DOHH2 (cell line): Measurements from ENCODE around the gene ZSWIM8.

Source experiments
- CTCF ChIP-seq: fragments of 200-600 bp; sonication (generic); IDR thresholded peaks from one replicate; pipeline ENCODE4 v1.5.1; 2014; ENCODE audit warnings: antibody characterized with exemption, mild to moderate bottlenecking, low read depth, low read length; ENCODE audit not compliant: poor library complexity, severe bottlenecking
- EZH2phosphoT487 ChIP-seq: fragments of 200-600 bp; sonication (generic); IDR thresholded peaks from 2 replicates; pipeline ENCODE4 v1.6.1; 2017; ENCODE audit warnings: borderline replicate concordance, mild to moderate bottlenecking, antibody characterized with exemption, low read length, moderate library complexity, mixed read lengths

- TF ChIP-seq CTCF (no peak), EZH2phosphoT487 (no peak)
These were observed 30.3 kb downstream of the ZSWIM8 start for GRCh38 chr10:73815719-73816030.
